ENCODE measurements around the gene SPECC1L. TPM values are rescaled to one million over a fixed set of nuclear protein-coding genes. Genes with fewer than 3 reads are reported as not detected.
A peak's percentile ranks its signal among the peaks of the same experiment; 100 is the strongest.

SPECC1L gene
- total RNA-seq, 1 donor from 2014 or later = 21.9 TPM

DNA sequence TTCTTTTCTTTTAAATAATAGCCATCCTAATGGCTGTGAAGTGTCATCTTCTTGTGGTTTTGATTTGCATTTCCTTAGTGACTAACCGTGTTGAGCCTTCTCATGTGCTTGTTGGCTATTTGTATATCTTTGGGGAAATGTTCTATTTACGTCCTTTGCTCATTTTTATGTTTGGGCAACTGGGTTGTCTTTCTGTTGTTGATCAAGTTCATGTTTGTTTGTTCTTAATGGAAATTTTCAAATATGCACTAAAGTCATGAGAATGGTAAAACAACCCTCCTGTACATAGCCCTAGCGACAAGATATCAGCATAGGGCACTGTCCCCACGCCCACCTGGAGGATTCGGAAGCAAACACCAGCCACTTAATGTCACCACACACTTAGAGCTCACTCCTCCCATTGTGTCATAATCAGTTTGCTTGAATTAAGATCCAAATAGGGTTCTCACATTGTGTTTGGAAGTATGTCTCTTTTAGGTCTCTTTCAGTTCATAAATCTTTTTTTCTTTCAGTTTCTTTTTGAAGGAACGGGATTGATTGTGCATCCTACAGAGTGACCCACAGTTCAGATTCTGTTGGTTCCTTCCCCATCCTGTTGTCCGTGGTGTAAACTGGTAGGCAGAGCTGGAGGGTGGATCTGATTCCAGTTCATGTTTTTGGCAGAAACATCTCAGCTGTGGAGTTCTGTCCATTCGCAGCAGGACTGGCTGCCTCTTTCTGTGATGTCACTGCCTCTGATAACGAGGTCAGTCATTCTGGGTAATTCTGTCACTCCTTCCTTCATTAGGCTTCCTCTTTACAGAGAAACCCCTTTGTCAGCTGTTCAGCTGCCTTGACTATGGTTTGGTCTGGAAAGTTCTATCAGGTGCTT is 130.3 kb downstream of the SPECC1L start:
- peak overlapping the region in 2 of 3 donors; percentile 9 to 22 for H3K4me3 ChIP-seq (ENCODE audit: low read length in 3 of 3)
- H3K27me3 ChIP-seq (ENCODE audit: control insufficient read depth in 3 of 3, insufficient read depth in 3 of 3, low read length in 3 of 3) = no peaks in the 10 kb centered on the region
- H3K4me1 ChIP-seq (ENCODE audit: control insufficient read depth in 3 of 3, insufficient read depth in 3 of 3, low read length in 3 of 3) = peaks cover 30 to 63% (median 56%) of the 10 kb centered on the region in 3 donors
- peak overlapping the region; percentile 90 for H3K27ac ChIP-seq (ENCODE audit: low read depth, low read length)
- peaks cover 6 to 21% (median 7%) of the 10 kb centered on the region in 3 donors for H3K36me3 ChIP-seq (ENCODE audit: control insufficient read depth in 3 of 3, insufficient read depth in 3 of 3, low read length in 3 of 3)
- no peaks in the 10 kb centered on the region for H3K9me3 ChIP-seq (ENCODE audit: control insufficient read depth in 3 of 3, low read length in 3 of 3)
- H3K9ac ChIP-seq (ENCODE audit: low read depth in 1 of 3, low read length in 3 of 3) = no peak overlapping the region

DNA sequence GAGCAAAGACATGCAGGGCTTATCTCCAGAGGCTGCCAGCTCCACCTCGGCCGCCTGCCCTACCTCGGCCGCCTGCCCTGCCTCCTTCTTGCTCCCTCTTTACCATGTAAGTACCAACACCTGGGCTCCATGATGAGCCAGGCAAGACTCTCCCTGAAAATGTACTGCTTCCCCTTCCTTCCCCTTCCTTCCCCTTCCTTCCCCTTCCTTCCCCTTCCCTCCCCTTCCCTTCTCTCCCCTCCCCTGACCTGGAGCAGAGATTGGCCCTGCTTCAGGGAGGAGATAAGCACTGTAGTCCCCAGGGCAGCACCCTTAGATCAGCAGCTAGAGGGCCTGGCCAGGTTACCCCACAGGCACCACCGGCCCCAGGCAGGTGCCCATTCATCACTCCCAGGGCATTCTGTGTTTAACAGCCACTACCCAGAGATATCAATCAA is 131.3 kb downstream of the SPECC1L start:
- peaks cover 4 to 15% (median 5%) of the 10 kb centered on the region in 3 donors for H3K36me3 ChIP-seq (ENCODE audit: control insufficient read depth in 3 of 3, insufficient read depth in 3 of 3, low read length in 3 of 3)
- peaks cover 32 to 66% (median 59%) of the 10 kb centered on the region in 3 donors for H3K4me1 ChIP-seq (ENCODE audit: control insufficient read depth in 3 of 3, insufficient read depth in 3 of 3, low read length in 3 of 3)
- peak overlapping the region in 2 of 3 donors; percentile 27 to 64 for H3K9ac ChIP-seq (ENCODE audit: low read depth in 1 of 3, low read length in 3 of 3)
- peak overlapping the region; percentile 90 for H3K27ac ChIP-seq (ENCODE audit: low read depth, low read length)
- H3K4me3 ChIP-seq (ENCODE audit: low read length in 3 of 3) = peak overlapping the region; percentile 7 to 65 (median 55)
- no peaks in the 10 kb centered on the region for H3K27me3 ChIP-seq (ENCODE audit: control insufficient read depth in 3 of 3, insufficient read depth in 3 of 3, low read length in 3 of 3)
- no peaks in the 10 kb centered on the region for H3K9me3 ChIP-seq (ENCODE audit: control insufficient read depth in 3 of 3, low read length in 3 of 3)

DNA sequence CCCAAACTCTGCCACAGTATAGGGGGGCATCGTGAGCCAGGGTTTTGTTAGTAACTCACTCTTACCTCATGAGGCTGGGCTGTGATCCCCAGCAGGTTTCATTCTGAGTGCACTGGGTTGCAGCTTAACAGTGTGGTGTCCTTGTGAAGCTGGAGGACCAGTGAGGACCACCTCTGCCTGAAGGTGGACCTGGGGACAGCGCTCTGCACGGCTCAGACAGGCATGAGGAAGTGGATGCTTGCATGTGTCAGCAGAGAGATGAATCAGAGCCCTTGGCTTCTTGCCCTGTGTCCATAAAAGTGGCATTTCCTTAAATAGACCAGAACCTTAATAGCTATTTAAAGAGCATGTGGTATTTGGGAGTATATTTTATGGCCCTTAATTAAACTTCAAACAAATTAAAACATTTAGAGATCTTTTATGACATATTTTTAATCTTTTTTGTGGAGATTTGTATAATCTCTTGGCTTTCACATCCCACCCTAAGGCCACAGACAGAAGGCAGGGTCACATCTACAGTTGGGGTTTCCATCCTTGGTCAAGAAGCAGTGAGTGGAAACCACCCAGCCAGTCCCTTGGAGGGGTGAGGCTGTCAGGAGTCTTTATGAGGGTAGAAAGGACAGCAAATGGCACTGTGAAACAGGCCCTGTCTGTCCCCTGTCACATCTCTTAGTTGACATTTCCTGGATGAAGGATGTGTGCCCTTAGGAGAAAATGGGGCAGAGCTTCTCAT is 132.0 kb downstream of the SPECC1L start:
- peaks cover 33 to 64% (median 57%) of the 10 kb centered on the region in 3 donors for H3K4me1 ChIP-seq (ENCODE audit: control insufficient read depth in 3 of 3, insufficient read depth in 3 of 3, low read length in 3 of 3)
- H3K9ac ChIP-seq (ENCODE audit: low read depth in 1 of 3, low read length in 3 of 3) = peak overlapping the region in 2 of 3 donors; percentile 27 to 64
- H3K27me3 ChIP-seq (ENCODE audit: control insufficient read depth in 3 of 3, insufficient read depth in 3 of 3, low read length in 3 of 3) = no peaks in the 10 kb centered on the region
- peak overlapping the region; percentile 7 to 65 (median 55) for H3K4me3 ChIP-seq (ENCODE audit: low read length in 3 of 3)
- H3K9me3 ChIP-seq (ENCODE audit: control insufficient read depth in 3 of 3, low read length in 3 of 3) = no peaks in the 10 kb centered on the region
- H3K27ac ChIP-seq (ENCODE audit: low read depth, low read length) = peak overlapping the region; percentile 90
- peaks cover 0 to 11% (median 5%) of the 10 kb centered on the region in 3 donors for H3K36me3 ChIP-seq (ENCODE audit: control insufficient read depth in 3 of 3, insufficient read depth in 3 of 3, low read length in 3 of 3)

DNA sequence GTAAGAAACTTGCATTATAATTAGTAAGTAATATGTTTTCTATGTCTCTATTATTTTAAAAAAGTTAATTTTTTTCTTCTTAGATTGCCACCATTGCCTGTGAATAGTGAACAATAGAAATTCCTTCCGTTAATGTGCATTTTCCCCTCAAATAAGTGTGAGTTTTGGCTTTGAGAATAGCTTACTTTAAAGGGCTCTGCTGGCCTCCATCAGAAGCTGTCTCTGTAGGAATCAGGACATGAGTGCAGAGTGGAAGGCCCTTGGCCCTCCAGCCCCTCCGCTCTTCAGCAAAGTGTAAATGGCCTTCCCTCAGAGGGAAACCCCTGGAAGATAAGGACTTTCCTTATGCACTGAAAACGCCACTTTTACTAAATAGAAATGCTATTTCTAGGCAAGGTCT is 132.7 kb downstream of the SPECC1L start:
- H3K36me3 ChIP-seq (ENCODE audit: control insufficient read depth in 3 of 3, insufficient read depth in 3 of 3, low read length in 3 of 3) = peaks cover 0 to 8% (median 5%) of the 10 kb centered on the region in 3 donors
- no peaks in the 10 kb centered on the region for H3K9me3 ChIP-seq (ENCODE audit: control insufficient read depth in 3 of 3, low read length in 3 of 3)
- H3K9ac ChIP-seq (ENCODE audit: low read depth in 1 of 3, low read length in 3 of 3) = no peak overlapping the region
- H3K27me3 ChIP-seq (ENCODE audit: control insufficient read depth in 3 of 3, insufficient read depth in 3 of 3, low read length in 3 of 3) = no peaks in the 10 kb centered on the region
- H3K27ac ChIP-seq (ENCODE audit: low read depth, low read length) = peak overlapping the region; percentile 90
- H3K4me1 ChIP-seq (ENCODE audit: control insufficient read depth in 3 of 3, insufficient read depth in 3 of 3, low read length in 3 of 3) = peaks cover 39 to 71% (median 64%) of the 10 kb centered on the region in 3 donors
- no peak overlapping the region for H3K4me3 ChIP-seq (ENCODE audit: low read length in 3 of 3)

DNA sequence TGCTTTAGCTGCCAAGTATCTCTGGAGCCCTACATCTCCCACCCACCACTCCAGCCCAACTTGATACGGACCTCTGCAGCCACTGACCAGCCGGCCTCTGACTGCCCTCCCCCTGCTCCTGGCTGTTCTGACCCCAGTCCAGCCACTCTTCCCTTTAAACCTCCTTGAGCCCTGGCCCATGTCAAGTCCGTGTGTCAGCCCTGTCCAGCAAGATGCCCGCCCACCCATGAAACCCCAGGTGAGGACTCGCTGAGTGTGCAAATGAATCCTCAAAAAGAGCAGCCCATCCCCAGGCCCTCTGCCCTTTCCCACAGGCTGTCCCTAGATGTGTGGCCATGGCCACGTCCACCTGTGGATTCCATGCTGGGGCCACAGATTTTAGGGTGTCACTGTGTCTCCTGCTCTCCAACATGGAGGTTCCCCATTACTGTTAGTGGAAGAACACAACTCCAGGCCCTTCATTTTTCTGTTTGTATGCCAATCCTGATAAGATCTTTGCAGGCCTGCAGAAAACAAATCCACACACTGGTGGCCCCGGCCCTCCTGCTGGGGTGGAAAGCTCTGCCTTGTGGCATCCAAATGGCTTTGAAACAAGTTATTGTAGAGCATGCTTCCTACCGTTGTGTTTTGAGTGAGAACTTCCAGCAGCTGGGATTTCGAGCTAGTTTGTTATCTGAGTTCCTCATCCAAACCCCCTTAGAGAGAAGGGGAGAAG is 134.1 kb downstream of the SPECC1L start:
- H3K36me3 ChIP-seq (ENCODE audit: control insufficient read depth in 3 of 3, insufficient read depth in 3 of 3, low read length in 3 of 3) = peaks cover 0 to 8% (median 5%) of the 10 kb centered on the region in 3 donors
- peaks cover 41 to 76% (median 67%) of the 10 kb centered on the region in 3 donors for H3K4me1 ChIP-seq (ENCODE audit: control insufficient read depth in 3 of 3, insufficient read depth in 3 of 3, low read length in 3 of 3)

DNA sequence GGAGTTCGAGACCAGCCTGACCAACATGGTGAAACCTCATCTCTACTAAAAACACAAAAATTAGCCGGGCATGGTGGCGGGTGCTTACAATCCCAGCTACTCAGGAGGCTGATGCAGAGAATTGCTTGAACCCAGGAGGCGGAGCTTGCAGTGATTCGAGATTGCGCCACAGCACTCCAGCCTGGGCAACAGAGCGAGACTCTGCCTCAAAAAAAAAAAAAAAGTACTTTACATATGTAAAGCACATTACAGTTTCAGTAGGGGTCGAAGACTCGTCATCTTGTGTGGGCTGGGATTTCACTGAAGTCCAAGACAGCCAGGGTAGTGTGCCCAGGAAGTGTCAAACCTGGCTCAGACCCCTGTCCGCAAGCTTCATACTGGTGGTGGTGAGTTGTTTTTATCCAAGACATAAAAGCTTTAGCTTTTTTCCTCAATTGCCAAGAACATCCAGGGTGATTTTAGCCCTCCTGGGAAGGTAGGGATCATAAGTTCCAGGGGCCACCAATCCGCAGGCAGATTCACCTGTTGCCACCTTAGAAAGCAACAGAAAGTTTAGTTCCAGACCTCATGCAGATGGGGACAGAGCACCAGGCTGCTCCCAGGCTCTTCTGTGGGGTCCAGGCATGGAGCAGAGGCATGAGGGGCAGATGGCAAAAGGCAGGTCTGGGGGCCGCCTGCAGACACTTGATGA is 135.1 kb downstream of the SPECC1L start:
- H3K27ac ChIP-seq (ENCODE audit: low read depth, low read length) = no peak overlapping the region
- peaks cover 41 to 67% (median 59%) of the 10 kb centered on the region in 3 donors for H3K4me1 ChIP-seq (ENCODE audit: control insufficient read depth in 3 of 3, insufficient read depth in 3 of 3, low read length in 3 of 3)

More for the DNA sequence above, 134.1 kb downstream of the SPECC1L start:
- Histone ChIP-seq H3K4me3 (ENCODE audit: low read length in 3 of 3) (no peak overlapping the region), H3K27me3 (ENCODE audit: control insufficient read depth in 3 of 3, insufficient read depth in 3 of 3, low read length in 3 of 3) (no peaks in the 10 kb centered on the region), H3K9me3 (ENCODE audit: control insufficient read depth in 3 of 3, low read length in 3 of 3) (no peaks in the 10 kb centered on the region), H3K27ac (ENCODE audit: low read depth, low read length) (no peak overlapping the region), H3K9ac (ENCODE audit: low read depth in 1 of 3, low read length in 3 of 3) (no peak overlapping the region)

DNA sequence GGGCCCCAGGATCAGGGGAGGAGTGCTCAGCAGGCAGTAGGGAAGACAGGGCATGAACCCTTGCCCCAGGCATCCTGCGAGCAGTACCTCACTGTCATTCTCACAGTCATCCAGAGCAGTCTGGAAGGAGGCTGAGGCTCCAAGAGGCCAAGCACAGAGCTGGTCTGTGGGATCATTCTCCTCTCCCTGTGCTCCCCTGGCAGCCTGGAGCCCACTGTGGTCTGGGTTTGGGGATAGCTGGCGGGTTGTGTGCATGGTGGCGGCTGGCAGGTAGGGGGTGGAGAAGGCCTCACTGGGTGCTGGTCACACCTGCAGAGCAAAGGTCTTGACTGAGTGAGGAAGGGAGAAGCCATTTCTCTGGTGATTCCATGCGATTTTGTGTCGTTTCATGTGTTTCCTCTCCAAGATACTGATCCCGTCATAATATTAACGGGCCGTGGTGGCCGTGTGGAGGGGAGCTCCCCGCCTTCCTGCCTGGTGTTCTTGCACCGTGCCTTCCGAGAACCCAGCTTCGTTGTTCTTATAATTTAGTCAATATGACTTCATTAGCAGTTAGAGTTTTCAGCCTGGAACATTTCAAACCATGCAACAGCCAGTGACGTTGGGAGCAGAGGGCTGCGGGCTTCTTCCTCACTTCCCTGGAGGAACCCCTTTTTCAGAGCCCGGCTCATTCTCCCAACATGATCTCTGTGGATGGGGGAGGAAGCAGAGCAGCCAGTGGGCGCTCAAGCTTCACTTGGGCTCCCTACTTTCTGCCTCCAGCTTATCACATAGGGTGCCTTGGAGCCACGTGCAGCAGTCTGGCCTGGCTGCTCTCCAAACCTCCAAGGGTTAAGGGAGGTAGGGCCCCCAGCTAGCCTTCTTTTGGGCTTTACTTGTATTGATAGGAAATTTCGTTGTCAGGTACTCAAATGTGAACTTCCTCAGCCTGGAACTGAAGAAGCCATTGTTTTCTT is 136.0 kb downstream of the SPECC1L start:
- peak overlapping the region in 1 of 3 donors; percentile 45 for H3K9ac ChIP-seq (ENCODE audit: low read depth in 1 of 3, low read length in 3 of 3)
- H3K4me1 ChIP-seq (ENCODE audit: control insufficient read depth in 3 of 3, insufficient read depth in 3 of 3, low read length in 3 of 3) = peaks cover 36 to 59% (median 53%) of the 10 kb centered on the region in 3 donors
- no peaks in the 10 kb centered on the region for H3K9me3 ChIP-seq (ENCODE audit: control insufficient read depth in 3 of 3, low read length in 3 of 3)
- no peaks in the 10 kb centered on the region for H3K27me3 ChIP-seq (ENCODE audit: control insufficient read depth in 3 of 3, insufficient read depth in 3 of 3, low read length in 3 of 3)
- peaks cover 5 to 11% (median 9%) of the 10 kb centered on the region in 3 donors for H3K36me3 ChIP-seq (ENCODE audit: control insufficient read depth in 3 of 3, insufficient read depth in 3 of 3, low read length in 3 of 3)
- H3K27ac ChIP-seq (ENCODE audit: low read depth, low read length) = peak overlapping the region; percentile 56
- no peak overlapping the region for H3K4me3 ChIP-seq (ENCODE audit: low read length in 3 of 3)

More for the DNA sequence above, 135.1 kb downstream of the SPECC1L start:
- Histone ChIP-seq H3K27me3 (ENCODE audit: control insufficient read depth in 3 of 3, insufficient read depth in 3 of 3, low read length in 3 of 3) (no peaks in the 10 kb centered on the region), H3K36me3 (ENCODE audit: control insufficient read depth in 3 of 3, insufficient read depth in 3 of 3, low read length in 3 of 3) (peaks cover 4 to 9% (median 8%) of the 10 kb centered on the region in 3 donors), H3K9ac (ENCODE audit: low read depth in 1 of 3, low read length in 3 of 3) (peak overlapping the region in 1 of 3 donors; percentile 45), H3K9me3 (ENCODE audit: control insufficient read depth in 3 of 3, low read length in 3 of 3) (no peaks in the 10 kb centered on the region), H3K4me3 (ENCODE audit: low read length in 3 of 3) (no peak overlapping the region)

DNA sequence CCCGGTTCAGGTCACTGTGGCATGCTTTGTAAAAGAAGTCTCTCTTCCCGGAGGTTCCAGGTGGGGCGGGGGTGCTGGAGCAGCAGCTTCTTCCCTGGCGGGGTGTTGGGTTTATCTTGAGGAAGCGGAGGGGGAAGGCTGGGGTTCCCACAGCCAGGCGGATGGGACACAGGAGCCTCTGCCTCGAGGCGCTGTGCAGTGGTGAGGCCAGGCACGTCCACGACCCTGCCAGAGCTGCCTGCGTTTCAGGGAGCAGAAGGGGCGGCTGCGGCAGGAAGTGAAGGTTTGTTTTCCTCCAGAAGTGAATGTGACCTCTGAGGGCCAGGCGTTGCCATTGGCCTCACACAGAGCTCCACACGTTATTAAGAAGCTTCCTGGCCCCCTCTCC is 136.6 kb downstream of the SPECC1L start:
- peaks cover 9 to 13% (median 10%) of the 10 kb centered on the region in 3 donors for H3K36me3 ChIP-seq (ENCODE audit: control insufficient read depth in 3 of 3, insufficient read depth in 3 of 3, low read length in 3 of 3)
- no peaks in the 10 kb centered on the region for H3K27me3 ChIP-seq (ENCODE audit: control insufficient read depth in 3 of 3, insufficient read depth in 3 of 3, low read length in 3 of 3)
- H3K27ac ChIP-seq (ENCODE audit: low read depth, low read length) = peak overlapping the region; percentile 56
- H3K4me3 ChIP-seq (ENCODE audit: low read length in 3 of 3) = no peak overlapping the region
- H3K9ac ChIP-seq (ENCODE audit: low read depth in 1 of 3, low read length in 3 of 3) = peak overlapping the region in 1 of 3 donors; percentile 11
- H3K4me1 ChIP-seq (ENCODE audit: control insufficient read depth in 3 of 3, insufficient read depth in 3 of 3, low read length in 3 of 3) = peaks cover 32 to 52% (median 46%) of the 10 kb centered on the region in 3 donors
- H3K9me3 ChIP-seq (ENCODE audit: control insufficient read depth in 3 of 3, low read length in 3 of 3) = no peaks in the 10 kb centered on the region
